Measurements from ENCODE around the gene TNIK.
"Not testable (repeated sequence)": the region's sequence is repeated elsewhere in the genome, so short reads cannot be mapped to it uniquely, and the experiment has no call there.

TNIK gene

GRCh38 chr3:171453180-171453886, 6.9 kb downstream of the TNIK start:
- in situ Hi-C loops (cut with MboI; ENCODE audit: low pct_unique_long_range_greater_than_20kb, low sequenced_read_pairs, unreplicated experiment), result no loop called here
- peak; percentile 36 for TF ChIP-seq CTCF (IDR thresholded peaks at IDR 0.05; ENCODE audit: extremely low read depth, insufficient read depth, missing control alignments)
- DNase-seq (ENCODE audit: low spot score), result no peak

- in situ Hi-C loops (cut with MboI; ENCODE audit: low pct_unique_long_range_greater_than_20kb, low sequenced_read_pairs, unreplicated experiment), result no loop called here
- no peak for TF ChIP-seq CTCF (IDR thresholded peaks at IDR 0.05; ENCODE audit: extremely low read depth, insufficient read depth, missing control alignments)
- DNase-seq (ENCODE audit: low spot score), result no peak
Observed at GRCh38 chr3:171452328-171452727, 7.9 kb downstream of the TNIK start.

GRCh38 chr3:171451915-171452314, 8.3 kb downstream of the TNIK start:
- no peak for TF ChIP-seq CTCF (IDR thresholded peaks at IDR 0.05; ENCODE audit: extremely low read depth, insufficient read depth, missing control alignments)
- no peak for DNase-seq (ENCODE audit: low spot score)
- in situ Hi-C loops (cut with MboI; ENCODE audit: low pct_unique_long_range_greater_than_20kb, low sequenced_read_pairs, unreplicated experiment), result no loop called here

GRCh38 chr3:171447579-171447891, 12.7 kb downstream of the TNIK start:
- DNase-seq (ENCODE audit: low spot score); in situ Hi-C loops (cut with MboI; ENCODE audit: low pct_unique_long_range_greater_than_20kb, low sequenced_read_pairs, unreplicated experiment): not testable (repeated sequence)

GRCh38 chr3:171446801-171447578, 13.2 kb downstream of the TNIK start:
- in situ Hi-C loops (cut with MboI; ENCODE audit: low pct_unique_long_range_greater_than_20kb, low sequenced_read_pairs, unreplicated experiment), result no loop called here
- DNase-seq (ENCODE audit: low spot score), result no peak
- no peak for TF ChIP-seq CTCF (IDR thresholded peaks at IDR 0.05; ENCODE audit: extremely low read depth, insufficient read depth, missing control alignments)

GRCh38 chr3:171446301-171446700, 13.9 kb downstream of the TNIK start:
- in situ Hi-C loops (cut with MboI; ENCODE audit: low pct_unique_long_range_greater_than_20kb, low sequenced_read_pairs, unreplicated experiment), result no loop called here
- TF ChIP-seq CTCF (IDR thresholded peaks at IDR 0.05; ENCODE audit: extremely low read depth, insufficient read depth, missing control alignments), result no peak
- DNase-seq (ENCODE audit: low spot score), result no peak

GRCh38 chr3:171445620-171446204, 14.5 kb downstream of the TNIK start:
- in situ Hi-C loops (cut with MboI; ENCODE audit: low pct_unique_long_range_greater_than_20kb, low sequenced_read_pairs, unreplicated experiment), result no loop called here
- DNase-seq (ENCODE audit: low spot score), result no peak
- TF ChIP-seq CTCF (IDR thresholded peaks at IDR 0.05; ENCODE audit: extremely low read depth, insufficient read depth, missing control alignments), result no peak
